WTC11 (cell line): ENCODE results near the gene KY. TPM values are rescaled to one million over a fixed set of nuclear protein-coding genes. Genes with fewer than 3 reads are reported as not detected.

ENCODE experiments used
- ATAC-seq: fragments of 200-7000 bp; cut with Tn5 transposase; 2 replicates; pipeline ENCODE4 v1.10.0; 2021; ENCODE audit warnings: mild to moderate bottlenecking, moderate library complexity
- CTCF ChIA-PET: fragments of 300-600 bp; sonication (Branson Sonifier 250); formaldehyde crosslinking; loops from one replicate; lab custom pipeline; 2021; ENCODE audit warnings: antibody characterized with exemption; lab: Charles Lee
- POLR2A ChIA-PET: fragments of 350-600 bp; sonication (Branson Sonifier 250); formaldehyde crosslinking; loops from one replicate; lab custom pipeline; 2021; ENCODE audit warnings: antibody characterized with exemption; lab: Charles Lee
- DNase-seq: peaks from one replicate; pipeline ENCODE4 v3.0.0; 2021; ENCODE audit warnings: low spot score
- H3K27ac Mint-ChIP-seq: 2 replicates; pipeline ENCODE4 v1.8.0; 2021; ENCODE audit warnings: mixed read lengths
- H3K27me3 Mint-ChIP-seq: 2 replicates; pipeline ENCODE4 v1.8.0; 2021; ENCODE audit warnings: low read depth, mild to moderate bottlenecking, moderate library complexity, mixed read lengths
- H3K36me3 Mint-ChIP-seq: 2 replicates; pipeline ENCODE4 v1.8.0; 2021; ENCODE audit warnings: mixed read lengths
- H3K4me1 Mint-ChIP-seq: 2 replicates; pipeline ENCODE4 v1.8.0; 2022; ENCODE audit warnings: mixed read lengths
- H3K4me3 Mint-ChIP-seq: 2 replicates; pipeline ENCODE4 v1.8.0; 2021; ENCODE audit warnings: mild to moderate bottlenecking, moderate library complexity, mixed read lengths
- H3K9me3 Mint-ChIP-seq: 2 replicates; pipeline ENCODE4 v1.8.0; 2021; ENCODE audit warnings: mixed read lengths
- CBFB ChIP-seq: sonication (generic); formaldehyde crosslinking; IDR thresholded peaks from 2 replicates; pipeline ENCODE4 v1.8.1; 2022; ENCODE audit warnings: mild to moderate bottlenecking, low read depth, missing genetic modification reagents
- CDX4 ChIP-seq: fragments of 250-450 bp; sonication (Bioruptor Pico); IDR thresholded peaks from 2 replicates; pipeline ENCODE4 v1.9.0; 2021; ENCODE audit warnings: moderate library complexity, mild to moderate bottlenecking, inconsistent platforms, borderline replicate concordance
- ELF4 ChIP-seq: sonication (generic); formaldehyde crosslinking; IDR thresholded peaks from 2 replicates; pipeline ENCODE4 v1.8.1; 2022; ENCODE audit warnings: low read depth, mild to moderate bottlenecking, moderate library complexity, missing genetic modification reagents
- FOXJ3 ChIP-seq: sonication (generic); formaldehyde crosslinking; IDR thresholded peaks from 2 replicates; pipeline ENCODE4 v1.9.0; 2021; ENCODE audit warnings: missing genetic modification reagents, mild to moderate bottlenecking, borderline replicate concordance
- FOXP1 ChIP-seq: sonication (generic); formaldehyde crosslinking; IDR thresholded peaks from 2 replicates; pipeline ENCODE4 v1.8.0; 2022; ENCODE audit warnings: missing genetic modification reagents, mild to moderate bottlenecking, moderate library complexity, borderline replicate concordance
- HMGA2 ChIP-seq: fragments of 250-450 bp; sonication (Bioruptor Pico); IDR thresholded peaks from 2 replicates; pipeline ENCODE4 v1.4.0; 2021; ENCODE audit warnings: mild to moderate bottlenecking, moderate library complexity
- IRF2 ChIP-seq: sonication (generic); formaldehyde crosslinking; IDR thresholded peaks from 2 replicates; pipeline ENCODE4 v1.8.0; 2022; ENCODE audit warnings: low read depth, missing genetic modification reagents, borderline replicate concordance
- JUN ChIP-seq: sonication (generic); formaldehyde crosslinking; IDR thresholded peaks from 2 replicates; pipeline ENCODE4 v1.8.0; 2023; ENCODE audit warnings: mild to moderate bottlenecking, missing genetic modification reagents
- NFE2L1 ChIP-seq: sonication (generic); formaldehyde crosslinking; IDR thresholded peaks from 2 replicates; pipeline ENCODE4 v1.8.1; 2023; ENCODE audit warnings: missing genetic modification reagents
- NR1H2 ChIP-seq: sonication (generic); formaldehyde crosslinking; IDR thresholded peaks from 2 replicates; pipeline ENCODE4 v1.9.0; 2021; ENCODE audit warnings: mild to moderate bottlenecking, moderate library complexity, missing genetic modification reagents
- NR2C2 ChIP-seq: sonication (generic); formaldehyde crosslinking; IDR thresholded peaks from 2 replicates; pipeline ENCODE4 v1.8.0; 2022; ENCODE audit warnings: mild to moderate bottlenecking, missing genetic modification reagents
- OVOL2 ChIP-seq: fragments of 250-450 bp; sonication (Bioruptor Pico); IDR thresholded peaks from 2 replicates; pipeline ENCODE4 v1.9.0; 2021; ENCODE audit warnings: mild to moderate bottlenecking, borderline replicate concordance
- RELA ChIP-seq: sonication (generic); formaldehyde crosslinking; IDR thresholded peaks from 2 replicates; pipeline ENCODE4 v1.8.1; 2022; ENCODE audit warnings: missing genetic modification reagents, mild to moderate bottlenecking, borderline replicate concordance
- TEAD4 ChIP-seq: sonication (generic); formaldehyde crosslinking; IDR thresholded peaks from 2 replicates; pipeline ENCODE4 v1.8.0; 2022; ENCODE audit warnings: mild to moderate bottlenecking, missing genetic modification reagents
- ZMAT4 ChIP-seq: fragments of 250-450 bp; sonication (Bioruptor Pico); IDR thresholded peaks from 2 replicates; pipeline ENCODE4 v1.9.0; 2021; ENCODE audit warnings: mild to moderate bottlenecking
- ZNF317 ChIP-seq: sonication (generic); formaldehyde crosslinking; IDR thresholded peaks from 2 replicates; pipeline ENCODE4 v1.8.1; 2023; ENCODE audit warnings: low read depth, mild to moderate bottlenecking, moderate library complexity, missing genetic modification reagents, borderline replicate concordance
- ZNF416 ChIP-seq: fragments of 250-450 bp; sonication (Bioruptor Pico); IDR thresholded peaks from 2 replicates; pipeline ENCODE4 v1.9.0; 2021; ENCODE audit warnings: mild to moderate bottlenecking, inconsistent platforms
- ZNF671 ChIP-seq: fragments of 250-450 bp; sonication (Bioruptor Pico); IDR thresholded peaks from 2 replicates; pipeline ENCODE4 v1.8.0; 2021; ENCODE audit warnings: mild to moderate bottlenecking
- total RNA-seq: library from RNA; stranded (reverse); gene quantifications from 3 replicates; pipeline ENCODE4 v1.2.3, GENCODE V29; 2021
- TF ChIP-seq, protein P1 (sequence below): fragments of 250-450 bp; sonication (Bioruptor Pico); IDR thresholded peaks from 2 replicates; pipeline ENCODE4 v1.8.0; 2021; ENCODE audit warnings: mild to moderate bottlenecking
- TF ChIP-seq, protein P2 (sequence below): fragments of 250-450 bp; sonication (Bioruptor Pico); conservative IDR thresholded peaks from 2 replicates; pipeline ENCODE4 v1.9.0; 2021; ENCODE audit warnings: mild to moderate bottlenecking
- TF ChIP-seq, protein P3 (sequence below): sonication (generic); formaldehyde crosslinking; IDR thresholded peaks from 2 replicates; pipeline ENCODE4 v1.8.1; 2022; ENCODE audit warnings: mild to moderate bottlenecking, moderate library complexity, missing genetic modification reagents
- TF ChIP-seq, protein P4 (sequence below): sonication (generic); formaldehyde crosslinking; conservative IDR thresholded peaks from 2 replicates; pipeline ENCODE4 v1.8.1; 2023; ENCODE audit warnings: mild to moderate bottlenecking, low read depth, missing genetic modification reagents, moderate library complexity
- TF ChIP-seq, protein P5 (sequence below): sonication (generic); formaldehyde crosslinking; IDR thresholded peaks from 2 replicates; pipeline ENCODE4 v1.8.0; 2022; ENCODE audit warnings: mild to moderate bottlenecking, missing genetic modification reagents

Gene KY
- total RNA-seq, 1 experiment from 2014 or later: not detected

GRCh38 chr3:134564991-134565390, 85.8 kb downstream of the KY start:
- POLR2A ChIA-PET: no interaction called here
- CTCF ChIA-PET: interaction anchor here (0.6 kb wide), 1 partner anchor 672 kb away, joined by 3 read pairs; no protein-coding TSS in a partner anchor
- peaks cover 18% of the 10 kb centered on the region for H3K36me3 Mint-ChIP-seq
- no peaks in the 10 kb centered on the region for H3K27me3 Mint-ChIP-seq
- no peak overlapping the region for H3K27ac Mint-ChIP-seq
- no peak overlapping the region for H3K4me3 Mint-ChIP-seq
- DNase-seq (no peak), ATAC-seq (no peak)
- TF ChIP-seq NR2C2 (no peak), FOXP1 (CRISPR knock-in tag) (no peak), JUN (CRISPR knock-in tag) (no peak), IRF2 (no peak), ZNF671 (CRISPR knock-in tag) (no peak), CBFB (CRISPR knock-in tag) (no peak), HMGA2 (CRISPR knock-in tag) (no peak)
- TF ChIP-seq, protein P1, sequence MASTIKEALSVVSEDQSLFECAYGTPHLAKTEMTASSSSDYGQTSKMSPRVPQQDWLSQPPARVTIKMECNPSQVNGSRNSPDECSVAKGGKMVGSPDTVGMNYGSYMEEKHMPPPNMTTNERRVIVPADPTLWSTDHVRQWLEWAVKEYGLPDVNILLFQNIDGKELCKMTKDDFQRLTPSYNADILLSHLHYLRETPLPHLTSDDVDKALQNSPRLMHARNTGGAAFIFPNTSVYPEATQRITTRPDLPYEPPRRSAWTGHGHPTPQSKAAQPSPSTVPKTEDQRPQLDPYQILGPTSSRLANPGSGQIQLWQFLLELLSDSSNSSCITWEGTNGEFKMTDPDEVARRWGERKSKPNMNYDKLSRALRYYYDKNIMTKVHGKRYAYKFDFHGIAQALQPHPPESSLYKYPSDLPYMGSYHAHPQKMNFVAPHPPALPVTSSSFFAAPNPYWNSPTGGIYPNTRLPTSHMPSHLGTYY (CRISPR knock-in tag): no peak
- TF ChIP-seq, protein P2, sequence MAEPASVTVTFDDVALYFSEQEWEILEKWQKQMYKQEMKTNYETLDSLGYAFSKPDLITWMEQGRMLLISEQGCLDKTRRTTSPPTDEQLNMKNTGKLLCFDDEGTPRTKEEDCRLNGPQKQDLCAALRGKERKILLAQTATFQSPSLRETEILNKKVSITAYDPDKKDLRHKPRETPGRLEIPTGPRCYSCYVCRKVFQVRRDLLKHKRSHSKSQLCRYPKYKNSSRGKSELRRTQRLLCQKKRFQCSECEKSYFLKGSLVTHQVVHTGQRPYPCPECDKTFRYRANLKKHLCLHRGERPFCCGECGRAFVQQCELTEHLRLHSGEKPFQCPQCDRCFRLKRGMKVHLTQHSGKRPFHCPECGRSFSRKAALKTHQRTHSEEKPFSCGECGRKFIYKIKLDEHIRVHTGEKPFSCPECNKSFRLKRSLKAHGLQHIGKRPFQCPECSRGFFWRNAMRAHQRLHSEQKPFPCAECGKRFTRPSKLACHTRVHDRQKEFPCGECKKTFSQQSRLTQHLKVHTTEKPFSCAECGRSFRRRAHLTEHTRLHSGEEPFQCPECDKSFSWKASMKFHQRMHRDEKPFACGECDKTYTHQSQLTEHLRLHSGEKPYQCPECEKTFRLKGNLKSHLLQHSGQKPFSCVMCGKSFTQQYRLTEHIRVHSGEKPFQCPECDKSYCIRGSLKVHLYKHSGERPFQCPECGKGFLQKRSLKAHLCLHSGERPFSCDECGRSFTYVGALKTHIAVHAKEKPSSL (CRISPR knock-in tag): no peak
- H3K9me3 Mint-ChIP-seq: peaks cover 22% of the 10 kb centered on the region
- H3K4me1 Mint-ChIP-seq: peaks cover 14% of the 10 kb centered on the region

DNA sequence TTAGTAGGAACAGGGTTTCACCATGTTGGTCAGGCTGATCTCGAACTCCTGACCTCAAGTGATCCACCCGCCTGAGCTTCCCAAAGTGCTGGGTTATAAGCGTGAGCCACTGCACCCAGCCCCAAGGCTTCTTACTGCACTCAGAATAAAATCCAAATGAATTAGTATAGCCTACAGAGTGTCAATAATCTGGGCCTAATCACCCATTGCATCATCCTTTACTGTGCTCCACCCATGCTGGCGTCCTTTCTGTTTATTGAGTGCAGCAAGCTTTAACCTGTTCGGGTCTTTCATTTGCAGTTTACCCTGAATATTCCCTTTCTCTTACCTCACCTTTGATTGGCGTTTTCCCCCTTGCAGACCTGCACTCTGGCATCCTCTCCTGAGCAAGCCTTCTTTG, 87.2 kb downstream of the KY start:
- Mint-ChIP-seq H3K9me3 (peaks cover 8% of the 10 kb centered on the region), H3K4me1 (peaks cover 14% of the 10 kb centered on the region), H3K27ac (peak overlapping the region; percentile 62)
- POLR2A ChIA-PET: no interaction called here
- DNase-seq: no peak
- ATAC-seq: no peak
- CTCF ChIA-PET: interaction anchor here (1.1 to 1.9 kb wide), 4 partner anchors 21 to 192 kb away, joined by 3 to 6 read pairs (median 4); no protein-coding TSS in a partner anchor
- TF ChIP-seq ZNF317 (CRISPR knock-in tag) (no peak), RELA (CRISPR knock-in tag) (no peak), ZMAT4 (no peak), ELF4 (CRISPR knock-in tag) (no peak), CDX4 (no peak), OVOL2 (no peak), ZNF416 (CRISPR knock-in tag) (no peak), NR1H2 (no peak), TEAD4 (CRISPR knock-in tag) (no peak), FOXJ3 (CRISPR knock-in tag) (no peak), NFE2L1 (CRISPR knock-in tag) (no peak)
- TF ChIP-seq, protein P3, sequence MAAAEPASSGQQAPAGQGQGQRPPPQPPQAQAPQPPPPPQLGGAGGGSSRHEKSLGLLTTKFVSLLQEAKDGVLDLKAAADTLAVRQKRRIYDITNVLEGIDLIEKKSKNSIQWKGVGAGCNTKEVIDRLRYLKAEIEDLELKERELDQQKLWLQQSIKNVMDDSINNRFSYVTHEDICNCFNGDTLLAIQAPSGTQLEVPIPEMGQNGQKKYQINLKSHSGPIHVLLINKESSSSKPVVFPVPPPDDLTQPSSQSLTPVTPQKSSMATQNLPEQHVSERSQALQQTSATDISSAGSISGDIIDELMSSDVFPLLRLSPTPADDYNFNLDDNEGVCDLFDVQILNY (CRISPR knock-in tag): no peak
- TF ChIP-seq, protein P4, sequence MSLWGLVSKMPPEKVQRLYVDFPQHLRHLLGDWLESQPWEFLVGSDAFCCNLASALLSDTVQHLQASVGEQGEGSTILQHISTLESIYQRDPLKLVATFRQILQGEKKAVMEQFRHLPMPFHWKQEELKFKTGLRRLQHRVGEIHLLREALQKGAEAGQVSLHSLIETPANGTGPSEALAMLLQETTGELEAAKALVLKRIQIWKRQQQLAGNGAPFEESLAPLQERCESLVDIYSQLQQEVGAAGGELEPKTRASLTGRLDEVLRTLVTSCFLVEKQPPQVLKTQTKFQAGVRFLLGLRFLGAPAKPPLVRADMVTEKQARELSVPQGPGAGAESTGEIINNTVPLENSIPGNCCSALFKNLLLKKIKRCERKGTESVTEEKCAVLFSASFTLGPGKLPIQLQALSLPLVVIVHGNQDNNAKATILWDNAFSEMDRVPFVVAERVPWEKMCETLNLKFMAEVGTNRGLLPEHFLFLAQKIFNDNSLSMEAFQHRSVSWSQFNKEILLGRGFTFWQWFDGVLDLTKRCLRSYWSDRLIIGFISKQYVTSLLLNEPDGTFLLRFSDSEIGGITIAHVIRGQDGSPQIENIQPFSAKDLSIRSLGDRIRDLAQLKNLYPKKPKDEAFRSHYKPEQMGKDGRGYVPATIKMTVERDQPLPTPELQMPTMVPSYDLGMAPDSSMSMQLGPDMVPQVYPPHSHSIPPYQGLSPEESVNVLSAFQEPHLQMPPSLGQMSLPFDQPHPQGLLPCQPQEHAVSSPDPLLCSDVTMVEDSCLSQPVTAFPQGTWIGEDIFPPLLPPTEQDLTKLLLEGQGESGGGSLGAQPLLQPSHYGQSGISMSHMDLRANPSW (CRISPR knock-in tag): no peak
- TF ChIP-seq, protein P5, sequence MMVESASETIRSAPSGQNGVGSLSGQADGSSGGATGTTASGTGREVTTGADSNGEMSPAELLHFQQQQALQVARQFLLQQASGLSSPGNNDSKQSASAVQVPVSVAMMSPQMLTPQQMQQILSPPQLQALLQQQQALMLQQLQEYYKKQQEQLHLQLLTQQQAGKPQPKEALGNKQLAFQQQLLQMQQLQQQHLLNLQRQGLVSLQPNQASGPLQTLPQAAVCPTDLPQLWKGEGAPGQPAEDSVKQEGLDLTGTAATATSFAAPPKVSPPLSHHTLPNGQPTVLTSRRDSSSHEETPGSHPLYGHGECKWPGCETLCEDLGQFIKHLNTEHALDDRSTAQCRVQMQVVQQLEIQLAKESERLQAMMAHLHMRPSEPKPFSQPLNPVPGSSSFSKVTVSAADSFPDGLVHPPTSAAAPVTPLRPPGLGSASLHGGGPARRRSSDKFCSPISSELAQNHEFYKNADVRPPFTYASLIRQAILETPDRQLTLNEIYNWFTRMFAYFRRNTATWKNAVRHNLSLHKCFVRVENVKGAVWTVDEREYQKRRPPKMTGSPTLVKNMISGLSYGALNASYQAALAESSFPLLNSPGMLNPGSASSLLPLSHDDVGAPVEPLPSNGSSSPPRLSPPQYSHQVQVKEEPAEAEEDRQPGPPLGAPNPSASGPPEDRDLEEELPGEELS: no peak
- TF ChIP-seq, all 79 proteins: peak for 0
- Mint-ChIP-seq H3K27me3 (no peaks in the 10 kb centered on the region), H3K4me3 (no peak overlapping the region), H3K36me3 (peaks cover 4% of the 10 kb centered on the region)
